Neural cell (in vitro differentiated cells): Measurements from ENCODE around the gene ASCC3. TPM values are rescaled to one million over a fixed set of nuclear protein-coding genes. Genes with fewer than 3 reads are reported as not detected.

Experiments
- H2AFZ ChIP-seq: fragments of 200-600, 300-800 bp; sonication (generic), shearing (Covaris generic); 2 replicates; pipeline ENCODE4 v1.6.0; 2014; ENCODE audit warnings: low read depth, mild to moderate bottlenecking, antibody characterized with exemption, low read length, moderate library complexity
- H3F3A ChIP-seq: fragments of 200-600 bp; shearing (Covaris generic); 2 replicates; pipeline ENCODE4 v1.6.1; 2016; ENCODE audit warnings: mild to moderate bottlenecking, moderate library complexity, mixed read lengths, antibody characterized with exemption, low read length; ENCODE audit not compliant: insufficient read depth, poor library complexity, severe bottlenecking
- H3K27ac ChIP-seq: fragments of 200-600, 300-800 bp; sonication (generic), shearing (Covaris generic); 2 replicates; pipeline ENCODE4 v1.5.1; 2014; ENCODE audit warnings: mild to moderate bottlenecking, low read length, moderate library complexity
- H3K27me3 ChIP-seq: fragments of 300-800, 200-600 bp; sonication (generic), shearing (Covaris generic); 2 replicates; pipeline ENCODE4 v1.6.0; 2014; ENCODE audit warnings: mild to moderate bottlenecking, low read depth, low read length, moderate library complexity; ENCODE audit not compliant: insufficient read depth
- H3K36me3 ChIP-seq: fragments of 300-800, 200-600 bp; sonication (generic), shearing (Covaris generic); 2 replicates; pipeline ENCODE4 v1.5.1; 2014; ENCODE audit warnings: mild to moderate bottlenecking, antibody characterized with exemption, low read length, moderate library complexity; ENCODE audit not compliant: insufficient read depth
- H3K4me2 ChIP-seq: fragments of 300-800, 200-600 bp; sonication (generic), shearing (Covaris generic); 2 replicates; pipeline ENCODE4 v1.6.0; 2014; ENCODE audit warnings: mild to moderate bottlenecking, low read length
- H3K4me3 ChIP-seq: fragments of 300-800, 200-600 bp; sonication (generic), shearing (Covaris generic); 2 replicates; pipeline ENCODE4 v1.5.1; 2014; ENCODE audit warnings: mild to moderate bottlenecking, low read length, moderate library complexity
- H3K79me2 ChIP-seq: fragments of 200-600 bp; shearing (Covaris generic); replicated peaks from 2 replicates; pipeline ENCODE4 v1.6.0; 2014; ENCODE audit warnings: mild to moderate bottlenecking, low read length, moderate library complexity; ENCODE audit not compliant: insufficient read depth
- H3K9ac ChIP-seq: fragments of 300-800, 200-600 bp; sonication (generic), shearing (Covaris generic); 2 replicates; pipeline ENCODE4 v1.6.1; 2016; ENCODE audit warnings: mild to moderate bottlenecking, low read length, mixed read lengths
- H3K9me2 ChIP-seq: fragments of 200-600 bp; shearing (Covaris generic); 2 replicates; pipeline ENCODE4 v1.6.1; 2016; ENCODE audit warnings: mild to moderate bottlenecking, low read length, mixed read lengths; ENCODE audit not compliant: insufficient read depth
- H3K9me3 ChIP-seq: fragments of 200-600, 300-800 bp; sonication (generic), shearing (Covaris generic); 2 replicates; pipeline ENCODE4 v1.6.1; 2016; ENCODE audit warnings: mild to moderate bottlenecking, mixed run types, low read length, moderate library complexity, mixed read lengths
- H4K20me1 ChIP-seq: fragments of 200-600 bp; shearing (Covaris generic); 2 replicates; pipeline ENCODE4 v1.6.1; 2016; ENCODE audit warnings: mild to moderate bottlenecking, mixed run types; ENCODE audit not compliant: insufficient read depth
- EP300 ChIP-seq: fragments of 450-650 bp; conservative IDR thresholded peaks from 2 replicates; pipeline ENCODE4 v1.6.1; 2014; ENCODE audit warnings: antibody characterized with exemption, mild to moderate bottlenecking, moderate library complexity; ENCODE audit not compliant: poor library complexity, severe bottlenecking
- EZH2 ChIP-seq: fragments of 200-600, 300-800 bp; shearing (Covaris generic), sonication (generic); IDR thresholded peaks from 2 replicates; pipeline ENCODE4 v1.6.1; 2014; ENCODE audit warnings: antibody characterized with exemption, low read length, borderline replicate concordance, mild to moderate bottlenecking; ENCODE audit not compliant: insufficient read depth, poor library complexity, severe bottlenecking
- MXI1 ChIP-seq: fragments of 450-650 bp; conservative IDR thresholded peaks from 2 replicates; pipeline ENCODE4 v1.6.1; 2014; ENCODE audit warnings: antibody characterized with exemption, mild to moderate bottlenecking; ENCODE audit not compliant: poor library complexity, severe bottlenecking
- POLR2AphosphoS5 ChIP-seq: IDR thresholded peaks from 2 replicates; pipeline ENCODE4 v1.6.1; 2012
- RAD21 ChIP-seq: fragments of 450-650 bp; conservative IDR thresholded peaks from 2 replicates; pipeline ENCODE4 v1.6.1; 2014; ENCODE audit warnings: antibody characterized with exemption, mild to moderate bottlenecking, moderate library complexity
- SMC3 ChIP-seq: fragments of 450-650 bp; conservative IDR thresholded peaks from 2 replicates; pipeline ENCODE4 v1.6.1; 2014; ENCODE audit warnings: antibody characterized with exemption, mild to moderate bottlenecking, moderate library complexity; ENCODE audit not compliant: poor library complexity
- TAF1 ChIP-seq: IDR thresholded peaks from 2 replicates; pipeline ENCODE4 v1.6.1; 2012; ENCODE audit warnings: low read depth
- polyA plus RNA-seq: library from polyadenylated mRNA; depleted of rRNA; stranded (reverse); fragments of >200 nt; gene quantifications from 2 replicates; pipeline ENCODE4 v1.2.3, GENCODE V29; 2014
- TF ChIP-seq, protein P1 (sequence below): IDR thresholded peaks from 2 replicates; pipeline ENCODE4 v1.6.1; 2012; ENCODE audit warnings: borderline replicate concordance
- TF ChIP-seq, protein P2 (sequence below): fragments of 450-650 bp; IDR thresholded peaks from 2 replicates; pipeline ENCODE4 v1.5.1; 2014; ENCODE audit warnings: antibody characterized with exemption, mild to moderate bottlenecking, moderate library complexity; ENCODE audit not compliant: poor library complexity, severe bottlenecking

The ASCC3 gene
- polyA plus RNA-seq, 1 donor from 2014 or later: 14.9 TPM

DNA sequence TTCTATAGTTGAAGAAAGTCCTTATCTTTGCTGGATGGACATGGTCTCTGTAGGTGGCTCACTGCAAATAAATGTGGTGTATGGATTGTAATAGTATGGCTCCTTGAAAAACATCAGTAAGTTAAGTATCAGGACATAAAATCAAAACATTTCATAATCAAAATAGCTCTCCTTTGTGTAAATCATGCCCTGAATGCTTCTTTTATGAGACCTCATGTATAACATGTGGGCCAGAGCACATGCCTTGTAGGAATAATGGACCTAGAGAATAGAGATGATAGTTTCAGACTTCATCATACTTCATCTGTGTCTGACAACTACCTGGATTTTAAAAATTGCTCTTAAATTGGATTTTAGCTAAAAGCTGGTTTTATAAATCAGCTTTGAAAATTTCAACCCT is 159.9 kb downstream of the ASCC3 start:
- H3K9ac ChIP-seq: no peak overlapping the region
- TF ChIP-seq MXI1 (no peak), RAD21 (no peak), POLR2AphosphoS5 (no peak), EP300 (no peak), EZH2 (no peak), TAF1 (no peak), SMC3 (no peak)
- TF ChIP-seq, protein P1, sequence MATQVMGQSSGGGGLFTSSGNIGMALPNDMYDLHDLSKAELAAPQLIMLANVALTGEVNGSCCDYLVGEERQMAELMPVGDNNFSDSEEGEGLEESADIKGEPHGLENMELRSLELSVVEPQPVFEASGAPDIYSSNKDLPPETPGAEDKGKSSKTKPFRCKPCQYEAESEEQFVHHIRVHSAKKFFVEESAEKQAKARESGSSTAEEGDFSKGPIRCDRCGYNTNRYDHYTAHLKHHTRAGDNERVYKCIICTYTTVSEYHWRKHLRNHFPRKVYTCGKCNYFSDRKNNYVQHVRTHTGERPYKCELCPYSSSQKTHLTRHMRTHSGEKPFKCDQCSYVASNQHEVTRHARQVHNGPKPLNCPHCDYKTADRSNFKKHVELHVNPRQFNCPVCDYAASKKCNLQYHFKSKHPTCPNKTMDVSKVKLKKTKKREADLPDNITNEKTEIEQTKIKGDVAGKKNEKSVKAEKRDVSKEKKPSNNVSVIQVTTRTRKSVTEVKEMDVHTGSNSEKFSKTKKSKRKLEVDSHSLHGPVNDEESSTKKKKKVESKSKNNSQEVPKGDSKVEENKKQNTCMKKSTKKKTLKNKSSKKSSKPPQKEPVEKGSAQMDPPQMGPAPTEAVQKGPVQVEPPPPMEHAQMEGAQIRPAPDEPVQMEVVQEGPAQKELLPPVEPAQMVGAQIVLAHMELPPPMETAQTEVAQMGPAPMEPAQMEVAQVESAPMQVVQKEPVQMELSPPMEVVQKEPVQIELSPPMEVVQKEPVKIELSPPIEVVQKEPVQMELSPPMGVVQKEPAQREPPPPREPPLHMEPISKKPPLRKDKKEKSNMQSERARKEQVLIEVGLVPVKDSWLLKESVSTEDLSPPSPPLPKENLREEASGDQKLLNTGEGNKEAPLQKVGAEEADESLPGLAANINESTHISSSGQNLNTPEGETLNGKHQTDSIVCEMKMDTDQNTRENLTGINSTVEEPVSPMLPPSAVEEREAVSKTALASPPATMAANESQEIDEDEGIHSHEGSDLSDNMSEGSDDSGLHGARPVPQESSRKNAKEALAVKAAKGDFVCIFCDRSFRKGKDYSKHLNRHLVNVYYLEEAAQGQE: no peak
- TF ChIP-seq, protein P2, sequence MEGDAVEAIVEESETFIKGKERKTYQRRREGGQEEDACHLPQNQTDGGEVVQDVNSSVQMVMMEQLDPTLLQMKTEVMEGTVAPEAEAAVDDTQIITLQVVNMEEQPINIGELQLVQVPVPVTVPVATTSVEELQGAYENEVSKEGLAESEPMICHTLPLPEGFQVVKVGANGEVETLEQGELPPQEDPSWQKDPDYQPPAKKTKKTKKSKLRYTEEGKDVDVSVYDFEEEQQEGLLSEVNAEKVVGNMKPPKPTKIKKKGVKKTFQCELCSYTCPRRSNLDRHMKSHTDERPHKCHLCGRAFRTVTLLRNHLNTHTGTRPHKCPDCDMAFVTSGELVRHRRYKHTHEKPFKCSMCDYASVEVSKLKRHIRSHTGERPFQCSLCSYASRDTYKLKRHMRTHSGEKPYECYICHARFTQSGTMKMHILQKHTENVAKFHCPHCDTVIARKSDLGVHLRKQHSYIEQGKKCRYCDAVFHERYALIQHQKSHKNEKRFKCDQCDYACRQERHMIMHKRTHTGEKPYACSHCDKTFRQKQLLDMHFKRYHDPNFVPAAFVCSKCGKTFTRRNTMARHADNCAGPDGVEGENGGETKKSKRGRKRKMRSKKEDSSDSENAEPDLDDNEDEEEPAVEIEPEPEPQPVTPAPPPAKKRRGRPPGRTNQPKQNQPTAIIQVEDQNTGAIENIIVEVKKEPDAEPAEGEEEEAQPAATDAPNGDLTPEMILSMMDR: no peak

DNA sequence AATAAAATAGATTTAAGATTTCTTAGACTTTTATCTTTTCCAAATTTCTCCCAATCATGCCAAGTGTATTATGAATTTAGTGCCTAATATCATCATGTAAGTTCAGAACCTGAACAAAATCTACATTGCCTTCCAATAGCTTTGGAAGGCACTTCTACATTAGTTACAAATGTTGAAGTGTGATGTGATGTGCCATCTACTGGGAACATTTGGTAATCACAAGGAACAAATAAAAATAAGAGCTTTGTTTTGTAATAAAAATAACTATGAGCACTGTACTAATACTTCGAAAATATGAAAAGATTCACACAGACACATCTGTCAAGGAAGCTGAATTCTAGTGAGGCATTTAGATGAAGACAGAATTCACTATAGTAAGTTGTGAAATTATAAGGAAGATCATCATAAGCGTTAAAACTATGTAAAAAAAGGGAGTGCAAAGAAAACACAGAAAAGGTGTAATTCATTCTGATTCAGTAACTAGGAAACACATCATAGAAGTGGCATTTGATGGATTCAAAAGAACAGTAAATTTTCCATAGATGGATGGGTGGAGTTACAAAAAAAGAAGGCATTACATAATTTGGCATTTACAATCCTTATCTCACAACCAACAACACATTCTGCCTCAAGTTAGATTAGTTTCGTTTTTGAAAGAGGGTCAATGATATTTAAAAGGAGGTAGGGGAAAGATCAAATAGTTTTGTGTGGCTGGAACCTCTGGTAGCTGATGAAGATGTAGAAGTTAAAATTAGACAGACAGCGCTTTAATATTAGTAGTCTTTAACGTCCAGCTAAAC is 161.0 kb downstream of the ASCC3 start:
- no peak overlapping the region for H3K4me2 ChIP-seq
- no peaks in the 10 kb centered on the region for H3K36me3 ChIP-seq
- H3K79me2 ChIP-seq: no peaks in the 10 kb centered on the region
- H3K9ac ChIP-seq: no peak overlapping the region
- no peaks in the 10 kb centered on the region for H4K20me1 ChIP-seq
- no peak for TF ChIP-seq POLR2AphosphoS5
- no peak for TF ChIP-seq TAF1
- peak; percentile 53 for TF ChIP-seq SMC3
- peak; percentile 50 for TF ChIP-seq RAD21
- TF ChIP-seq, protein P2: peak; percentile 58
- no peaks in the 10 kb centered on the region for H3K9me2 ChIP-seq
- no peaks in the 10 kb centered on the region for H3F3A ChIP-seq
- H3K27ac ChIP-seq: no peak overlapping the region
- no peak overlapping the region for H2AFZ ChIP-seq
- no peaks in the 10 kb centered on the region for H3K9me3 ChIP-seq
- no peaks in the 10 kb centered on the region for H3K27me3 ChIP-seq
- H3K4me3 ChIP-seq: no peak overlapping the region

More for the DNA sequence above, 159.9 kb downstream of the ASCC3 start:
- Histone ChIP-seq H3K27me3 (no peaks in the 10 kb centered on the region), H2AFZ (no peak overlapping the region), H3K4me2 (no peak overlapping the region), H3K36me3 (no peaks in the 10 kb centered on the region), H3K4me3 (no peak overlapping the region), H4K20me1 (no peaks in the 10 kb centered on the region), H3F3A (no peaks in the 10 kb centered on the region), H3K27ac (no peak overlapping the region), H3K9me2 (no peaks in the 10 kb centered on the region), H3K9me3 (no peaks in the 10 kb centered on the region), H3K79me2 (no peaks in the 10 kb centered on the region)
